Hematopoietic multipotent progenitor cell treated with erythropoietin and hydrocortisone succinate and interleukin-3 and kit ligand, for 4 days (in vitro differentiated cells): ENCODE data around the gene ACTG1.

ENCODE experiments used
- DNase-seq: peaks from one replicate; pipeline ENCODE4 v3.0.0-alpha.2; 2015

Gene ACTG1

GRCh38 chr17:81515530-81516041 lies 3.0 kb upstream of the ACTG1 start:
- no peak for DNase-seq

GRCh38 chr17:81514739-81515529 lies 2.3 kb upstream of the ACTG1 start:
- DNase-seq, result peak; percentile 70

- DNase-seq, result no peak
Observed at GRCh38 chr17:81514489-81514738, 1.8 kb upstream of the ACTG1 start.

GRCh38 chr17:81513753-81514488 lies 1.3 kb upstream of the ACTG1 start:
- peak; percentile 65 for DNase-seq

- peak; percentile 80 for DNase-seq
Observed at GRCh38 chr17:81513372-81513752, 763 bp upstream of the ACTG1 start.

- no peak for DNase-seq
Observed at GRCh38 chr17:81511804-81512561, 616 bp downstream of the ACTG1 start.

GRCh38 chr17:81511554-81511803 lies 1.1 kb downstream of the ACTG1 start:
- no peak for DNase-seq

- DNase-seq, result peak; percentile 39
Observed at GRCh38 chr17:81510785-81511553, 1.6 kb downstream of the ACTG1 start.

GRCh38 chr17:81509972-81510784 lies 2.4 kb downstream of the ACTG1 start:
- DNase-seq, result peak; percentile 30

- peak; percentile 66 for DNase-seq
Observed at GRCh38 chr17:81509207-81509971, 3.2 kb downstream of the ACTG1 start.

- no peak for DNase-seq
Observed at GRCh38 chr17:81508639-81509206, 3.9 kb downstream of the ACTG1 start.

- DNase-seq, result no peak
Observed at GRCh38 chr17:81503619-81504018, 9.0 kb downstream of the ACTG1 start.

GRCh38 chr17:81502471-81503017 lies 10.1 kb downstream of the ACTG1 start:
- DNase-seq, result no peak

GRCh38 chr17:81500047-81500446 lies 12.6 kb downstream of the ACTG1 start:
- DNase-seq, result no peak

- DNase-seq, result no peak
Observed at GRCh38 chr17:81499601-81499970, 13.0 kb downstream of the ACTG1 start.

GRCh38 chr17:81498953-81499600 lies 13.5 kb downstream of the ACTG1 start:
- no peak for DNase-seq

- no peak for DNase-seq
Observed at GRCh38 chr17:81494626-81495377, 17.8 kb downstream of the ACTG1 start.

- DNase-seq, result no peak
Observed at GRCh38 chr17:81493198-81494038, 19.2 kb downstream of the ACTG1 start.

GRCh38 chr17:81492706-81493105 lies 19.9 kb downstream of the ACTG1 start:
- no peak for DNase-seq
